ENCODE data around the gene CBS.
"Not testable (repeated sequence)": the region's sequence is repeated elsewhere in the genome, so short reads cannot be mapped to it uniquely, and the experiment has no call there.

CBS gene

DNA sequence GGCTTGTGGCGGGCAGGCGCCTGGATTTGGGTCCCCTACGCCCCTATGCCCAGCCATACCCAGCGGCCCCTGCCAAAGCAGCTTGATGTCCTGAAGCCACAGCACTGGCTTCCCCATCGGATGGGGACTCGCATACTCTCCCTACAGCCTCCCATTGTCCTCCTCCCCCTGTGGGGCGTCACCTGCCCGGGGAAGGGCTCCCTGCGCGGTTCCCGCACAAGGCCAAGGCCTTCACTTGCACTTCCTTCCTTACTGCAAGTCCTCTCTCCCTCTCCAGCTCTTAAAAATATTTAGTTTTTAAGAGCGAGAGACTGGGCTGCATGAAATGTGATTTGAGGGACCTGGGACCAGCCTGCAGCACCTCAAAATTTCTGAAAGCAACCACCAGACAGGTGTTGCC lies 8.9 kb downstream of the CBS start:
- DNase-seq, result not testable (repeated sequence)

DNA sequence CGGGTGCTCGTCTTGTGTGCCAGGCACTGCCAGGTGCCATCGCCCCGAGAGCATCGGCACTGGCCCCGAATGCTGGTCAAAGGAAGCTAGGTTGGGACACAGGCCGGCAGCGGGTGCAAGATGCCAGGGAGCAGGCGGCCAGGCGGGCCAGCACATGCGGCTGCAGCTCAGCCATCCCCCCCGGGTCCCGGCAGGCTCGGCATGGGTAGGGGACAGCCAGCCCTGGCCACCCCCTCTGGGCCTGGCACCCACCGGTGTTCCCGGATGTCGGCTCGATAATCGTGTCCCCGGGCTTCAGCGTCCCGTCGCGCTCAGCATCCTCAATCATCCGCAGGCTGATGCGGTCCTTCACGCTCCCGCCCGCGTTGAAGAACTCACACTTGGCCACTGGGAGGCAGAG lies 9.6 kb downstream of the CBS start:
- not testable (repeated sequence) for DNase-seq

DNA sequence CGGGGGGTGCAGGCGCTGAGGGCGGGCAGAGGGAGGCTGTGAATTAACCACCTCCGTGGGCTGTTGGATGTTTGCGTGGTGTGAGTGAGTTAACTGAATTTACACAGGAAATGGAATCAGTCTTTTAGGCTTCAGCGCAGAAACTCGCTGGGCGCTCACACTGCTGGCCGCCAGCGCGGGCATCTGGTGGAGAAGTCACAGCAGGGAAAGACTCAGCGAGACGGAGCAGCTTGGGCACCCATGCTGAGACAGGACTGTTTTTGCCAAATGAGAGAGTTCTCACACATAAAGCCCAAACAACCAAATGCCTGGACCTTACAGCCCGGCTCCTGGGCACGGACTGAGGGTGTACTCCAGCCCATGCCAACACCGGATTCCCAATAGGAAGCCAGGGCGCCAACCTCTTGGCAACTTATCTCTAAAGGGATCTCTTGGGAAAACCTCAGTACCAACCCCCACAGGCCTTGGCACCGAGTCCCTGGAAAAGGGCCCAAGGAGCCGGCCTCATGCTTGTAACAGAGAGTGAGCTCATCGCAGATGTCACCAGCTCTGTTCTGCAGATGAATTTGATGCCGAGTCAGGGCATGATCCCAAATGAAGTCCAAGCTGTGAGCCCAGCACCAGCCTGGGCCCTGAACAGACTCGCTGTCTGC lies 11.2 kb downstream of the CBS start:
- not testable (repeated sequence) for DNase-seq

DNA sequence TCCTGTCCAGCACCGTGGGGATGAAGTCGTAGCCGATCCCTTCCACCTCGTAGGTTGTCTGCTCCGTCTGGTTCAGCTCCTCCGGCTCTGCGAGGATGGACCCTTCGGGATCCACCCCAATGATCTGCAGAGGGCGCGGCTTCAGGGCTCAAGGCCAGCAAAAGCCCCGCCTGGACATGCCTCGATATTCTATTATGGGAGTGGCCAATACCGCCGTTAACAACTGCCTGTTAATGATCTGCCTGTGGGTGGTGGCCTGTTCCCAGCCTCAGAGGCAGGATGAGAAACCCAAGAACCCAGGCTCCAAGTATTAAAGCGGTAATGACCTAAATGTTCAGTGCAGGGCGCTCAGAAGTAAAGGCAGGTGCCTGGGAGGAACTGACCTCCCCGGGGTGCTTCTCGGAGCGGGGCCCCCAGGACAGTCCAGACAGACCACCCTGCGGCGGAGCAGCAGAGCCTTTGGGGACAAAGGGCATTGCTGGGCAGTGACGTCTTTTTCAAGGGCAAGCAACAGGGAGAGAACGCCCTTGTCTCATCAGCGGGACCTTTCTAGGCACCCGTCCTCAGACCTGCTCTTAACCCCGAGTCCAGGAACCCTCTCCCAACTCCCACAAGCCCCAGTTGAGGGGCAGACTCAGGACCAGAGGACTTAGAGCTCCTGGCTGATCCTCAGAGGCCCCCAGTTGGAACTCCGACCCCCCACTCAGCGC lies 12.5 kb downstream of the CBS start:
- DNase-seq, result not testable (repeated sequence)

DNA sequence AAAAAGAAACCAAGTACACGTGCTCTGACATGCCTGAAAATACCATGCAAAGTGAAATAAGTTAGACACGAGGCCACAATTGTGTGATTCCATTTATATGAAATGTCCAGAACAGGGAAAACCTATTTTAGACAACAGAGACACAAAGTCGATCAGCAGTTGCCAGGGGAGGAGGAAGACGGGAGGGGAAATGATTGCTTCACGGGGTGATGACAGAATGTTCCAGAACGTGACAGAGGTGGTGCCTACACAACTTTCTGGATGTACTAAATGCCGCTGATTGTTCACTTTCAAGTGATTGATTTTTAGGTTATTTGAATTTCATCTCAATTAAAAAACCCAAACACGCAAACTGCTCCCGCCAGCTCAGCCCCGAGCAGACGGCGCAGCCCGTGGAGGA lies 22.5 kb downstream of the CBS start:
- DNase-seq, result not testable (repeated sequence)

DNA sequence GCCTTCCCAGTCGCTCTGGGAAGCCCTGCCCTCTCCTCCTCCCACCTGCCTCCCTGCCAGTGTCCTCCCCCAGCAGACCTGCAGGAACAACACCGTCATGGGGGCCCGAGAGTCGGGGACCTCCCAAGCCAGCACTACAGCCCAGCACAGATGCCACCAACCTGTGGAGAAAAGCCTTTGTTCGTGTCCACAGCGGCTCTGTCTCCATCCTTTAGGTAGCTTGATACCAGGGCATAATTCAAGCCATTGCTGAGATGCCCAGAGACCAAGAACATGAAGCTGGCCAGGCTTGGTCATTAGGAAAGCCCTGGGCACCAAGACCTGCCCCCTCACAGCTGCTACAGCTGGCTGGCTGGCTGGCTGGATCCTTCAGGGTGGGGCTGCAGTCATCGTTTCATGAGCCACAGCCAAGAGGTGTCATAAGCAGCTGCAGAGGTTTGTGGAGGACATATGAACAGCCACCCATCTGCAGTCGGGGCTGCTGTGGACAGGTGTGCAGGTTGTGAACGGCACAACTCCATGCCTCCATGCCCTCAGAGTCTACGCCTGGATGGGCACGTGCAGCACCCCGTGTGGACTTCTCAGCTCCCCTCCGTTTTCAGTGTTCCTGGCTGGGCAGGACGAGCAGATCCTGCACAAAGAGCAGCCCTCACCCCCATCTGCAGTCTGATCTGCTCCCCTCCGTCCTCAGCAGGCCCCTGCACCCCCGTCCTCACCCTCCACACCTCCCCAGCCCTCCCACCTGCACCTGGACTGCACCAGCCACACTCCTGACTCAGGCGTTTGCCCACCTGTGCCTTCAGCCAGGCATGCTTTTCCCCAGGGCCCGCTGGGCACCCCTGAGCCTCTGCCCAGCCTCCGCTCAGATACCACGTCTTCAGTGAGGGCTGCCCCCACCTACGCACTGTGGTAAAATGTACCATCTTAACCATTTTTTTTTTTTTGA lies 29.5 kb downstream of the CBS start:
- DNase-seq, result not testable (repeated sequence)

DNA sequence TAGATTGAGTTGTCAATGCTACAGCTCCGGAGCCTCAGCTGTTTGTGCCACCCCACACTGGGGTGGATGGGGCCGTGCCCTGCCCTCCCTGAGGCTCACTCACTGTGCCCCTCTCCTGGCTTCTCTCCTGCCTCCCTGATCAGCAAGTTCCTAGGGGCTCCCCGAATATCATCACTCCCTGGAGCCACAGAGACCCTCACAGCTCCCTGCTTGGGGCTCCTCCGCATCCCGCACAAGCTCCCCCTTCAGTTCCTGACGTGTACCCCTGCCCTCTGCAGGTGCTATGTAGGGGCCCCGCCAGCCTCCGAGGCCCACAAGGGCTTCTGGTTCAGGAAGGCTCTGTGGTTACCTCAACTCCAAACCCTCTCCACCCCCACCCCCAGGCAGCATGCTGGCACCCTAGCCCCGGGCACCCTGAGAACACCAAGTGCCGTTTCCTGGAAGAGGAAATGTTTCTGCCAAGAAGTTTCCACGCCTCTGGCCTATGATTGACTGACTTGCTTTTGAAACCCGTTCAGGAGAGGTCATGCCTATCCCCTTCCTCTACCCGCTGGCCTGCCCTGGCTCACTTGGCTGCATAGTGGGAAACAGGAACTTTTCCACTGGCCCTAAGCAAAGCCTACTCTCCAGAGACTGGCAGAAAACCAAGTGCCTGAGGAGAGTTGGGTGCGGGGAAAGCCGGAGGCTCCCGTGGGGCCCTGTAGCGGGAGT lies 30.3 kb downstream of the CBS start:
- not testable (repeated sequence) for DNase-seq

DNA sequence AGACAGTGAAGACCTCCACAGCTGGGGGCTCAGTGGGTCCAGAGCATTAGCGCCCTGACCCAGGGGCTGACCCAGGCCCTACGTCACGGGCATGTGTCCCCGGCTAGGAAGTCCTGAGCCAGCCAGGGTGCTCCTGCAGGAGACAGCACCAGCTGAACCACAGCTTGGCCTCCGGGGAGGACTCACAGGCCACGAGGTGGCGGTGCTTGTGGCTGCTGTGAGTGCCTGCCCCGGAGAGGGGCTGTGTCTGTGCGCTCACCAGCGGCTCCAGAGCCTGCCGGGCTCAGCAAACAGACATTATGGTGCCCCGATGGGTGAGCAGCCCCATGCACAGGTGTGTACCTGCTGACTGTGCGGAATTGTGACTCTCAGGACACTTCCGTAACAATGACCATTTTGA lies 31.1 kb downstream of the CBS start:
- DNase-seq, result not testable (repeated sequence)

DNA sequence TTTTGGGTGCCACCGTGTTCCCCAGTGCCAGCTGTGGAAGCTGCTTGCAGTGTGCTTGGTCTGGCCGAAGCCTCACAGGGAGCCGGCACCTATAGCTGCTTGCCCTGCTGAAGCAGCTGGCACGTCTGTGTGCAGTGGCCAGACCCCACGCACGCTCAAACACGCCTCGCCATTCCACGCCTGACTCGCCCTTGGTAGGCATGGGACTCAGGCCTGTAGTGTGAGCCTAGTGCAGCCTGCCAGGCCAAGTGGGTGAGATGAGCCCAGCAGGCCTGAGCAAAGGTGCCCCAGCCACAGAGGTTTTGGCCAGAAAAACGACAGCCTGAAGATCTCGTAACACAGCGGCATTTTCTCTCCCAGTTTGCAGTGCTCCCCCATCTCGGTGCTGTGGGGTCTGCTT lies 32.3 kb downstream of the CBS start:
- DNase-seq, result not testable (repeated sequence)

DNA sequence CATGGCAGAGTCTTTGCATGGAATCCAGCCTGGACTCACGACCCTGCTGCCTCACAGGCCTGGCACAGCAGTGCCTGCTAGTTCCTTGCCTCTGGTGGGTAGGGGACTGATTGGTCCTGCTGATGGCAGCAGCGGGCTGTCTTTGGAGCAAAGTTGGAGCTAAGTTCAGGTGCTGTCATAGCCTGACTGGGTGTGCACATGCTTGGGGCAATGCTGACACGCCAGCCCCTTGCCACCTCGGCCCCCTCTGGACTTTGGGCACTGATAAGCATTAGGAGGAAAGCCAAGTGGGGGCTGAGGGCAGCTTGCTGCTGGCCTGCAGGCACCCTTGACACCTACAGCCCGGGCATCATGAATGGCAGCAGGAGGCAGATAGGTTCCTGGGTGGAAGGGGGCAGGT lies 33.5 kb downstream of the CBS start:
- not testable (repeated sequence) for DNase-seq

DNA sequence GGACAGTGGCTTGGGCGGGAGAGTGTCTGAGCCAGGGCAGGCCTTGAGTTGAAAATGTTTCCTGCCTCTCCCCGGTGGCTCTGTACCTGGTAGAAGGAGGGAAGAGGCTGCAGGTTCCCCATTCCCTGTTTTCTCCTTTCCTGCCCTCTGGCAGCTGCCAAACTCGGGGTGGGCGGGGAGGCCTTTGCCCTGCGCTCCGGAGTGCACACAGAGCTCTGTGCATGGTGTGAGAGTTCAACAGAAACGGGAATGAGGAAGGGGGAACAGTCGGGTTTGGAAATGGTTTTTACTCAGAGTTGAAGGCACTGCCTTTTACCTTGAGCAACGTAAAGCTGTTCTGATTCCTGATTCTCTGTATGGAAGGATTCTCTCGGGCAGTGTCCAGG lies 37.0 kb downstream of the CBS start:
- DNase-seq, result not testable (repeated sequence)

DNA sequence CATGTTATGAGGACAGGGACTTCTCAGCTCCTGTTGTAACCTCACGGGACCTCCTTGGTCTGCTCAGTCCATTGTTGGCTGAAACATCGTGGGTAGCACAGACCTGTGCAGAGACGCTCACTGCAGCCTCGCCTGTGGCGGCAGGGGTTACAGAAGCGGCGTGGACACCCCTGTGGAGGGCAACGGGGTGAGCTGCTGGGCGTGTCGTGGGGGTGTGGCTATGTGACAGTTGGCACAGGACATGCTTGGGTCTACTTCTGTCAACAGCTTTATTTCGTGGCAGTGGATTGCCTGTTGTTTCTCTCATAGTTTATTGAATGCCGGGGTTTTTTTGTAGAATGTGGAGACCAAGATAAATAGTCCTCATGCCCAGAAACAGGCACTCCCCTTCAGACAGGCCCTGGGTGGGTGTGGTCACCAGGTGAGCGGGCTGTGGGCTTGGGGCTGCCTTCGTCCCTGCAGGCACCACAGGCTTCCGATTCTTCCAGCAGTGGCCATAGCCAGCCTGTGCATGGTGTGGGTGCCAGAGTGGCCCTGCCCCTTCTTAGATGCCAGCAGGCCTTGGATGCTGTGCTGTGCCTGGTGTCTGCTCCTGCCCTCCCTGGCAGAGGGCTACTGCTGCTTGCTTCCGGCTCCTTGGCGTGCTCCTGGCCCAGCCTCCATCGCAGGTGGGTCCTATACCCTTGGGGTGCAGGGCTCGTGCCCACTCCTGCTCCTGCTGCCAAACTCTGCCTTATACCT lies 37.5 kb downstream of the CBS start:
- DNase-seq, result not testable (repeated sequence)

DNA sequence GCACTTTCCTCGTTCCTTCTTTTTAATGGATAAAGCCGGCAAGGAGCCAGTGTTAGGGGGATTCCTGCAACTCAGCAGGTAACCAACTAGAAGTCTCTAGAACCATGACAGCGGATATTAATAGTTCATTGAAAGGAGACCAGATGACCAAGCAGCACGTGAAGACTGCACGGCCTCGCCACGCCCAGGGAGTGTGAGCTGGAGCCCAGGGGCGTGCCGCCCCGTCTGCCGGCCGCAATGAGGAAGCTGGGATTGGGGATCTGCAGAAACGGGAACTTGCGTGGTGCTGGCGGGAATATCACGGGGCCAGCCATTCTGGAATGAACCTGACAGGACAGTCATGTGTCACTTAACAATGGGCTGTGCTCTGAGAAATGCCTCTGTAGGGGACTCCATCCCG lies 38.7 kb downstream of the CBS start:
- not testable (repeated sequence) for DNase-seq

DNA sequence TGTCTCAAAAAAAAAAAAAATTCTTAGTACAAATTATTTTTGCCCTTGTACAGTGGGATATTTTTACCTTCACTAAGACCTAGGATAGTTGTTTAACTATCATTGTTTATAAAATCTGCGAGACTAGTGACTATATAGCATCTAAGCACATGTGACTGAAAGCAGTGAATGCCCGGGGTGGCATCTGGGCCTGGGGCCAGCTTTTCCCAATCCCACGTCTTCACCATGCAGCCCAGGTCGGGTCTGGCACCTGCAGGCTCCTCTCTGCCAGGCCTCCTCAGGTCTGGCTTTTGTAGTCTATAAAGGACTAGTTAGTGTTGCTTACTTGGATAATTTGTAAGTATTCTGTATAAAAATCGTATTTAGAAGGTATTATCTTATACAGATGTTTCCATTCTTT lies 40.8 kb downstream of the CBS start:
- no peak for DNase-seq

DNA sequence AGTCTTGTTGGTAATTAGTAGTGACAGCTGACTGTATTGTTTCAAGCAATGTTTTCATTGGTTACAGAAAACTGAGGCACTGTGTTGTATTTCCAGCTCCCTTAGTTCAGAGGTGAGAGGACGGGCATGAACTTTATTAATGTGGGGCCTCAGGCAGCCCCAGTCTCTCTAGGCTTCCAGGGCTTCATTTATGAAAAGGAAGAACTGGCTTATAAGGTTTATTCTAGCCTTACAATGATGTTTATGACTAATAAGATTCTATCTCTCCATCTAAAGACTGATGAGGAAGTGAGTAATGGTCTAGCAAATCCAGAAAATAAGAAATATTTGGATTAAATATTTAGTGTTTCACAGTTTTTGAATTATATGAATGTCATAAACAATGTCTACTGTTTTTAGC lies 41.5 kb downstream of the CBS start:
- no peak for DNase-seq

DNA sequence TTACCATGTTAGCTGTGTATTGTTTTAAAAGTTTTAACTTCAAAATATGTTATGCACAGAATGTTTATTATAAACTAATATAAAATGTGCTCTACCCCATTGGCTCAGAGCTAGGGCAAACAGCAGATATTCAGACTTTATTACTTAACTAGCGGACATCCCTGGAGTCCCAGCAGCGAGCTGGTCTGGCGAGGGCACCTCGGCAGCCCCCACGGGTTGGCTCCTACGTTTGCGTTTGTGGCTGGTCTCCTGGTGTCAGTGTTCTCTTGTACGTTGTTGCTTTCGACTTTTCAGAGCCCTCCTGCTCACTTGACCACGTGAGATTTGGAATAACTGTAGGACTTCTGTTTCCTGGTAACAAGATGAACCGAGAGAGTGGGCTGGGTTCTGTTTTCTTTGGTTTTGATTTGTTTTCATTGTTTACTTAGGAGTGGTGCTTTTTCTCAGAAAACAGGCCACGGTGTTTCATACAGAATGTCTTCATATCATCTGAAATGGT lies 44.5 kb downstream of the CBS start:
- DNase-seq, result no peak

DNA sequence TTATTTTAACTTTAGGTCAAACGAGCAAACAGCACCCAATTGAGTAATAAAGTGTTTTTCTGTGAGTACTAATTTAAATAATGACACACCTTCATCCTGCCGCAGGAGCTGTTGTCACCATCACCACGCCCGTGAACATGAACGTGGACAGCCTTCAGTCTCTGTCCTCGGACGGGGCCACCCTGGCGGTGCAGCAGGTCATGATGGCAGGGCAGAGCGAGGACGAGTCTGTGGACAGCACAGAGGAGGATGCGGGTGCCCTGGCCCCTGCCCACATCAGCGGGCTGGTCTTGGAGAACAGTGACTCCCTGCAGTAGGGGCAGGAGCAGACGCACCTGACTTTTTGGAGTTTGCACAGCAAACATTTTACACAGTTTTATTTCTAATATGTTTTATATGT lies 45.9 kb downstream of the CBS start:
- DNase-seq, result no peak

DNA sequence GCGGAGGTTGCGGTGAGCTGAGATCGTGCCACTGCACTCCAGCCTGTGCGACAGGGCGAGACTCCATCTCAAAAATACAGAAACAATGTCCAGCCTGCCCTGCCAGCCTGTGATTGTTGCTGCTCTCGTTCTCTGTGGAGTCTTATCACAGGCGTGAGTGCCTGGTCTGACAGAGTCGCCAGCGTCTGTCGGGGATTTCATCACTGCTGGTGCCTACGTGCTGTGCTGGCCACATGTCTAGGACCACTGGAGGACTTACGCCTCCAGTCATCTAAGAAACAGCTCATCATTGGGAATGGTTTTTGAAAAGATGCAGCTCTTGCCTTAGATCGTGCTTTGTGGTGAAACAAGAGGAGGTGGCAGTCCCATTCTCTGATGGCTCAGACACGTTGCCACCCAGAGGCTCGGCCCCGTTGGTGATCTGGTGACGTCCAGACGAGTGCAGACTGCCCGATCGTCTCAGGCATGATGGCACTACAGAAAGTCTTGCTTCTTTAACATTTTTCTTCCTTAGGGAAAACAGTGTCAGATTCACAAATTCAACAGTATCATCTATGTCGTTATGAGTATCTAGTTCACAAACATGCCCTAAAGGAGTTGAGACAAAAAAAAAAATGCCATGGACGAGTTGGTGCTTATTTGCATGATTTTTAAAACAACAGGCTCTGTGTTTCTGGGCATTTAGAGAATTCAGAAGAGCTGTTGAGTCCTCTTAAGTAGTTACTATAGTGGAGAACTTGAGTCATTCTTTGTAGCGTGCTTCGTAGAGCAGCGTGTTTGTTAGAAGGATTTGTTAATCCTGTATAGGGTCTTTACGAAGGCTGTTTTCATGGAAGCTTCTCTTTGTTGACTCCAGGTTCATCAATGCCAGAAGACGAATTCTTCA lies 47.5 kb downstream of the CBS start:
- DNase-seq, result no peak

DNA sequence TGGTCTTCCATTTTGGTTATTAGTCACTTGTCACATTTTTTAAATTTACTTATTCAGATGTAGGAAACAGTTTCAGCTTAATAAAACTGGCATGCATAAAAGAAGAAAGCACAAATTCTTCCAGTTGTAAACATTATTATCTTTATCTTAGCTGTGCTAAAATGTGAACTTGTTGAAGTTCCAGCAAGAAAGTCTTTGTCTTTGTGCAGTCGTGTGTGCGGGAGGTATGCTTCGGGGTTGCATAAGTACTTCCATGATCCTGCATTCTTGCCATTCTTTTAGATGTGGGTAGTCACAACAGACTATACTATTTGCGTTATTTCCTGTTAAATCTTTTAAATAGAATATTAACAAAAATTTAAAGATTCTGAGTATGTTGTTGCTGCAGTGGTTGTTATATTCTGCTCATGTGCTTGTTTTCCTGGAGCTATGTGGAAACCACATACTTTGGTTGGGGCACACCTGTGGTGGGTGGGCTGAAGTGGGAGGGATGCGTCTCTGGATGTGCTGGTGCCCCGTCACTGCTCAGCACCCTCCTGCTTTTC lies 49.9 kb downstream of the CBS start:
- DNase-seq, result no peak

DNA sequence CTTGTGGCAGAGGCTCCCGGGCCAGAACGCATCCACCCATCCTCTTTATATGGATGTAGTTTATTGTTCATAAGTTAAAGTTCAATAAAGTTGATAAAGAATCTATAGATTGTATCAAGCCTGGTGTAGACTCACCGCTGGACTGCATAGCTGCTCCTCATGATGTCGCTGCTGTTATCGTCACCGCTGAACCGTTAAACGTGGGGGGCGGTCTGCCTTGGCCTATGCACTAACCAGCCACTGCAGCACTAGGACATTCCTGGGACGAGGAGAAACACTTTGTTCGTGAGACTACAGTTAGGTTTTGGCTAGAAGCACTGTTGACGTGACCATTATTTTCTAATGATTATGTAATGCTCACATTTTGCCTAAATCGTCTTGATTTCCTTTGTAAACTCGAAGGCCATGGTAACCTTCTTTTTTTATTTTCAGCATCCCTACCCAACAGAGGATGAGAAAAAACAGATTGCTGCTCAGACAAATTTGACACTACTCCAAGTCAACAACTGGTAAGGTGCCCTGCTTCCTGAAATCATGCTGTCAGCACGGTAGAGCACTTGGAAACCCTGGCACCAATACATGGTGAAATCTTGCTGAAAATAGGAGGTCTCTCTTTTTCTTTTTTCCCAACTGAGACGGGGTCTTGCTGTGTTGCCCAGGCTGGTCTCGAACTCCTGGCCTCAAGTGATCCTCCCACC lies 51.0 kb downstream of the CBS start:
- DNase-seq, result no peak
